Hindlimb muscle (tissue), 1 donor: ENCODE data around the gene ZP1. TPM values are rescaled to one million over a fixed set of nuclear protein-coding genes. Genes with fewer than 3 reads are reported as not detected.
"Not testable (repeated sequence)": the region's sequence is repeated elsewhere in the genome, so short reads cannot be mapped to it uniquely, and the experiment has no call there.

Experiments
- DNase-seq: peaks from one replicate; pipeline ENCODE4 v3.0.0-alpha.2; 2013
- polyA plus RNA-seq: library from polyadenylated mRNA; unstranded; fragments of 120-200 nt; gene quantifications from one replicate; pipeline ENCODE4 v1.2.1, GENCODE V29; 2013; ENCODE audit not compliant: insufficient read length

Gene ZP1
- polyA plus RNA-seq: 0.36 TPM

GRCh38 chr11:60866911-60867870, at the start of gene ZP1:
ZP1 (plus strand) TSS chr11:60867542; CDS start chr11:60867562, 20 bp downstream.
- no peak for DNase-seq

GRCh38 chr11:60818057-60818456, 49.3 kb upstream of the ZP1 start:
- DNase-seq: no peak

- DNase-seq: no peak
Observed at GRCh38 chr11:60821827-60822599, 45.3 kb upstream of the ZP1 start.

GRCh38 chr11:60823745-60824306, 43.5 kb upstream of the ZP1 start:
- DNase-seq: not testable (repeated sequence)

- DNase-seq: no peak
Observed at GRCh38 chr11:60825118-60825517, 42.2 kb upstream of the ZP1 start.

- DNase-seq: no peak
Observed at GRCh38 chr11:60825790-60826189, 41.6 kb upstream of the ZP1 start.

- no peak for DNase-seq
Observed at GRCh38 chr11:60830478-60831142, 36.7 kb upstream of the ZP1 start.

- peak; percentile 78 for DNase-seq
Observed at GRCh38 chr11:60831143-60831500, 36.2 kb upstream of the ZP1 start.

- no peak for DNase-seq
Observed at GRCh38 chr11:60831501-60832079, 35.8 kb upstream of the ZP1 start.

- no peak for DNase-seq
Observed at GRCh38 chr11:60834742-60835533, 32.4 kb upstream of the ZP1 start.

GRCh38 chr11:60835534-60835846, 31.9 kb upstream of the ZP1 start:
- DNase-seq: no peak

GRCh38 chr11:60836866-60837515, 30.4 kb upstream of the ZP1 start:
- no peak for DNase-seq

GRCh38 chr11:60838132-60838531, 29.2 kb upstream of the ZP1 start:
- no peak for DNase-seq

- DNase-seq: peak; percentile 73
Observed at GRCh38 chr11:60840470-60841430, 26.6 kb upstream of the ZP1 start.

- peak; percentile 99 for DNase-seq
Observed at GRCh38 chr11:60841797-60842667, 25.3 kb upstream of the ZP1 start, which contains the start of gene CCDC86. CCDC86 (plus strand) TSS chr11:60842113; CDS start chr11:60842125, 12 bp downstream.

- DNase-seq: no peak
Observed at GRCh38 chr11:60842668-60843600, 24.4 kb upstream of the ZP1 start.
